Neural cell (in vitro differentiated cells): ENCODE results near the gene SPATA31A3. TPM values are rescaled to one million over a fixed set of nuclear protein-coding genes. Genes with fewer than 3 reads are reported as not detected.
A peak's percentile ranks its signal among the peaks of the same experiment; 100 is the strongest.
"Not testable (repeated sequence)": the region's sequence is repeated elsewhere in the genome, so short reads cannot be mapped to it uniquely, and the experiment has no call there.

Experiments used
- H2AFZ ChIP-seq: fragments of 200-600, 300-800 bp; sonication (generic), shearing (Covaris generic); 2 replicates; pipeline ENCODE4 v1.6.0; 2014; ENCODE audit warnings: low read depth, mild to moderate bottlenecking, antibody characterized with exemption, low read length, moderate library complexity
- H3F3A ChIP-seq: fragments of 200-600 bp; shearing (Covaris generic); 2 replicates; pipeline ENCODE4 v1.6.1; 2016; ENCODE audit warnings: mild to moderate bottlenecking, moderate library complexity, mixed read lengths, antibody characterized with exemption, low read length; ENCODE audit not compliant: insufficient read depth, poor library complexity, severe bottlenecking
- H3K27ac ChIP-seq: fragments of 200-600, 300-800 bp; sonication (generic), shearing (Covaris generic); 2 replicates; pipeline ENCODE4 v1.5.1; 2014; ENCODE audit warnings: mild to moderate bottlenecking, low read length, moderate library complexity
- H3K27me3 ChIP-seq: fragments of 300-800, 200-600 bp; sonication (generic), shearing (Covaris generic); 2 replicates; pipeline ENCODE4 v1.6.0; 2014; ENCODE audit warnings: mild to moderate bottlenecking, low read depth, low read length, moderate library complexity; ENCODE audit not compliant: insufficient read depth
- H3K36me3 ChIP-seq: fragments of 300-800, 200-600 bp; sonication (generic), shearing (Covaris generic); 2 replicates; pipeline ENCODE4 v1.5.1; 2014; ENCODE audit warnings: mild to moderate bottlenecking, antibody characterized with exemption, low read length, moderate library complexity; ENCODE audit not compliant: insufficient read depth
- H3K4me2 ChIP-seq: fragments of 300-800, 200-600 bp; sonication (generic), shearing (Covaris generic); 2 replicates; pipeline ENCODE4 v1.6.0; 2014; ENCODE audit warnings: mild to moderate bottlenecking, low read length
- H3K4me3 ChIP-seq: fragments of 300-800, 200-600 bp; sonication (generic), shearing (Covaris generic); 2 replicates; pipeline ENCODE4 v1.5.1; 2014; ENCODE audit warnings: mild to moderate bottlenecking, low read length, moderate library complexity
- H3K79me2 ChIP-seq: fragments of 200-600 bp; shearing (Covaris generic); replicated peaks from 2 replicates; pipeline ENCODE4 v1.6.0; 2014; ENCODE audit warnings: mild to moderate bottlenecking, low read length, moderate library complexity; ENCODE audit not compliant: insufficient read depth
- H3K9ac ChIP-seq: fragments of 300-800, 200-600 bp; sonication (generic), shearing (Covaris generic); 2 replicates; pipeline ENCODE4 v1.6.1; 2016; ENCODE audit warnings: mild to moderate bottlenecking, low read length, mixed read lengths
- H3K9me2 ChIP-seq: fragments of 200-600 bp; shearing (Covaris generic); 2 replicates; pipeline ENCODE4 v1.6.1; 2016; ENCODE audit warnings: mild to moderate bottlenecking, low read length, mixed read lengths; ENCODE audit not compliant: insufficient read depth
- H3K9me3 ChIP-seq: fragments of 200-600, 300-800 bp; sonication (generic), shearing (Covaris generic); 2 replicates; pipeline ENCODE4 v1.6.1; 2016; ENCODE audit warnings: mild to moderate bottlenecking, mixed run types, low read length, moderate library complexity, mixed read lengths
- H4K20me1 ChIP-seq: fragments of 200-600 bp; shearing (Covaris generic); 2 replicates; pipeline ENCODE4 v1.6.1; 2016; ENCODE audit warnings: mild to moderate bottlenecking, mixed run types; ENCODE audit not compliant: insufficient read depth
- EP300 ChIP-seq: fragments of 450-650 bp; conservative IDR thresholded peaks from 2 replicates; pipeline ENCODE4 v1.6.1; 2014; ENCODE audit warnings: antibody characterized with exemption, mild to moderate bottlenecking, moderate library complexity; ENCODE audit not compliant: poor library complexity, severe bottlenecking
- POLR2AphosphoS5 ChIP-seq: IDR thresholded peaks from 2 replicates; pipeline ENCODE4 v1.6.1; 2012
- polyA minus RNA-seq: library from RNA; depleted of rRNA, polyadenylated mRNA; stranded (reverse); fragments of >200 nt; gene quantifications from 2 replicates; pipeline ENCODE4 v1.2.3, GENCODE V29; 2014
- polyA plus RNA-seq: library from polyadenylated mRNA; depleted of rRNA; stranded (reverse); fragments of >200 nt; gene quantifications from 2 replicates; pipeline ENCODE4 v1.2.3, GENCODE V29; 2014

SPATA31A3 gene
- polyA plus RNA-seq: not detected in 2 replicates
- polyA minus RNA-seq: not detected in 2 replicates

- H3K4me3 ChIP-seq, H3F3A ChIP-seq, H2AFZ ChIP-seq: not testable (repeated sequence)
These were observed at the start of gene SPATA31A3 for GRCh38 chr9:66992450-66992849. TSS of gene SPATA31A3 (minus strand) at chr9:66992550. CDS start at chr9:66992521, 29 bp downstream.

GRCh38 chr9:66952576-66952975 lies 39.8 kb downstream of the SPATA31A3 start:
- not testable (repeated sequence) for H3K9me2 ChIP-seq, H3K9me3 ChIP-seq, H2AFZ ChIP-seq, H3K4me2 ChIP-seq, H3F3A ChIP-seq, H3K9ac ChIP-seq, H3K4me3 ChIP-seq, H3K79me2 ChIP-seq, H3K36me3 ChIP-seq, H3K27me3 ChIP-seq, H4K20me1 ChIP-seq, H3K27ac ChIP-seq

More at GRCh38 chr9:66992450-66992849, at the start of gene SPATA31A3:
- not testable (repeated sequence) for H3K36me3 ChIP-seq, H3K79me2 ChIP-seq, H3K27ac ChIP-seq, H3K4me2 ChIP-seq, H3K9ac ChIP-seq, H3K9me3 ChIP-seq, H3K27me3 ChIP-seq, H4K20me1 ChIP-seq, H3K9me2 ChIP-seq

GRCh38 chr9:66942400-66943155 lies 49.8 kb downstream of the SPATA31A3 start:
- not testable (repeated sequence) for H3K9me2 ChIP-seq

GRCh38 chr9:66939878-66940830 lies 52.2 kb downstream of the SPATA31A3 start:
- not testable (repeated sequence) for H3K9me3 ChIP-seq, H3K4me2 ChIP-seq, H3F3A ChIP-seq, H3K9me2 ChIP-seq, H3K9ac ChIP-seq, H3K27me3 ChIP-seq, H3K79me2 ChIP-seq, H3K27ac ChIP-seq, H2AFZ ChIP-seq, H3K36me3 ChIP-seq, H4K20me1 ChIP-seq, H3K4me3 ChIP-seq

More at GRCh38 chr9:66942400-66943155, 49.8 kb downstream of the SPATA31A3 start:
- not testable (repeated sequence) for H3K9ac ChIP-seq, H4K20me1 ChIP-seq, H3F3A ChIP-seq, H3K4me2 ChIP-seq, H3K27ac ChIP-seq, H3K9me3 ChIP-seq, H3K27me3 ChIP-seq, H3K79me2 ChIP-seq, H3K36me3 ChIP-seq, H3K4me3 ChIP-seq, H2AFZ ChIP-seq

- not testable (repeated sequence) for H3K79me2 ChIP-seq, H3K9me2 ChIP-seq, H2AFZ ChIP-seq, H3K36me3 ChIP-seq, H3F3A ChIP-seq, H3K9me3 ChIP-seq, H3K27me3 ChIP-seq, H4K20me1 ChIP-seq
- H3K4me3 ChIP-seq: peak overlapping the region; percentile 32
- H3K27ac ChIP-seq: peak overlapping the region; percentile 78
- peak; percentile 10 for TF ChIP-seq POLR2AphosphoS5
- TF ChIP-seq EP300: peak; percentile 88
- H3K9ac ChIP-seq: peak overlapping the region; percentile 41
- peak overlapping the region; percentile 10 for H3K4me2 ChIP-seq
These were observed 54.0 kb downstream of the SPATA31A3 start for GRCh38 chr9:66938322-66938721.

GRCh38 chr9:66937662-66938061 lies 54.7 kb downstream of the SPATA31A3 start:
- H3K4me2 ChIP-seq, H3K9me2 ChIP-seq, H3K9me3 ChIP-seq, H3K27me3 ChIP-seq, H3K36me3 ChIP-seq, H3F3A ChIP-seq, H4K20me1 ChIP-seq, H2AFZ ChIP-seq, H3K79me2 ChIP-seq: not testable (repeated sequence)
- peak overlapping the region; percentile 32 for H3K4me3 ChIP-seq
- H3K9ac ChIP-seq: peak overlapping the region; percentile 41
- peak overlapping the region; percentile 78 for H3K27ac ChIP-seq
